Measurements from ENCODE around the gene DTNA. TPM values are rescaled to one million over a fixed set of nuclear protein-coding genes. Genes with fewer than 3 reads are reported as not detected.
"Not testable (repeated sequence)": the region's sequence is repeated elsewhere in the genome, so short reads cannot be mapped to it uniquely, and the experiment has no call there.

DTNA gene
- total and polyA plus RNA-seq, 2 donors from 2014 or later, result 6.2 to 22.3 TPM

GRCh38 chr18:34723143-34723542, 13.0 kb downstream of the DTNA start:
- no peak overlapping the region for H3K9ac ChIP-seq (ENCODE audit: low read length in 3 of 3)
- FAIRE-seq, result no peak

GRCh38 chr18:34725737-34726136, 15.6 kb downstream of the DTNA start:
- FAIRE-seq; H3K27ac ChIP-seq (ENCODE audit: low read depth in 2 of 2, low read length in 2 of 2); H3K4me1 ChIP-seq (ENCODE audit: control insufficient read depth in 2 of 3, insufficient read depth in 2 of 3, low read depth in 1 of 3, low read length in 3 of 3); H3K4me3 ChIP-seq (ENCODE audit: low read length in 3 of 3); DNase-seq; H3K9me3 ChIP-seq (ENCODE audit: control insufficient read depth in 2 of 3, insufficient read depth in 1 of 3, low read length in 3 of 3); intact Hi-C loops (cut with DNase I); H3K9ac ChIP-seq (ENCODE audit: low read length in 3 of 3); H3K36me3 ChIP-seq (ENCODE audit: control insufficient read depth in 2 of 3, insufficient read depth in 3 of 3, low read length in 3 of 3); H3K27me3 ChIP-seq (ENCODE audit: control insufficient read depth, insufficient read depth, low read length): not testable (repeated sequence)

More at GRCh38 chr18:34723143-34723542, 13.0 kb downstream of the DTNA start:
- Histone ChIP-seq H3K27me3 (ENCODE audit: control insufficient read depth, insufficient read depth, low read length) (no peaks in the 10 kb centered on the region), H3K36me3 (ENCODE audit: control insufficient read depth in 2 of 3, insufficient read depth in 3 of 3, low read length in 3 of 3) (no peaks in the 10 kb centered on the region), H3K9me3 (ENCODE audit: control insufficient read depth in 2 of 3, insufficient read depth in 1 of 3, low read length in 3 of 3) (no peaks in the 10 kb centered on the region), H3K4me3 (ENCODE audit: low read length in 3 of 3) (no peak overlapping the region), H3K27ac (ENCODE audit: low read depth in 2 of 2, low read length in 2 of 2) (no peak overlapping the region), H3K4me1 (ENCODE audit: control insufficient read depth in 2 of 3, insufficient read depth in 2 of 3, low read depth in 1 of 3, low read length in 3 of 3) (no peaks in the 10 kb centered on the region)
- DNase-seq, result no peak
- TF ChIP-seq CTCF (IDR thresholded peaks at IDR 0.05; ENCODE audit: borderline replicate concordance, extremely low read depth, insufficient read depth), result no peak
- intact Hi-C loops (cut with DNase I), result no loop called here

GRCh38 chr18:34726286-34727004, 16.3 kb downstream of the DTNA start:
- H3K36me3 ChIP-seq (ENCODE audit: control insufficient read depth in 2 of 3, insufficient read depth in 3 of 3, low read length in 3 of 3), result no peaks in the 10 kb centered on the region
- no peak overlapping the region for H3K4me3 ChIP-seq (ENCODE audit: low read length in 3 of 3)
- H3K27ac ChIP-seq (ENCODE audit: low read depth in 2 of 2, low read length in 2 of 2), result no peak overlapping the region
- no peaks in the 10 kb centered on the region for H3K27me3 ChIP-seq (ENCODE audit: control insufficient read depth, insufficient read depth, low read length)
- FAIRE-seq, result no peak
- intact Hi-C loops (cut with DNase I), result no loop called here
- H3K4me1 ChIP-seq (ENCODE audit: control insufficient read depth in 2 of 3, insufficient read depth in 2 of 3, low read depth in 1 of 3, low read length in 3 of 3), result no peaks in the 10 kb centered on the region
- DNase-seq, result no peak
- no peak overlapping the region for H3K9ac ChIP-seq (ENCODE audit: low read length in 3 of 3)
- no peak for TF ChIP-seq CTCF (IDR thresholded peaks at IDR 0.05; ENCODE audit: borderline replicate concordance, extremely low read depth, insufficient read depth)
- no peaks in the 10 kb centered on the region for H3K9me3 ChIP-seq (ENCODE audit: control insufficient read depth in 2 of 3, insufficient read depth in 1 of 3, low read length in 3 of 3)

- Histone ChIP-seq H3K4me1 (ENCODE audit: control insufficient read depth in 2 of 3, insufficient read depth in 2 of 3, low read depth in 1 of 3, low read length in 3 of 3) (no peaks in the 10 kb centered on the region), H3K36me3 (ENCODE audit: control insufficient read depth in 2 of 3, insufficient read depth in 3 of 3, low read length in 3 of 3) (no peaks in the 10 kb centered on the region), H3K9ac (ENCODE audit: low read length in 3 of 3) (no peak overlapping the region), H3K9me3 (ENCODE audit: control insufficient read depth in 2 of 3, insufficient read depth in 1 of 3, low read length in 3 of 3) (no peaks in the 10 kb centered on the region), H3K27me3 (ENCODE audit: control insufficient read depth, insufficient read depth, low read length) (no peaks in the 10 kb centered on the region), H3K27ac (ENCODE audit: low read depth in 2 of 2, low read length in 2 of 2) (no peak overlapping the region), H3K4me3 (ENCODE audit: low read length in 3 of 3) (no peak overlapping the region)
- DNase-seq (peak in 3 of 5 donors; percentile 15 to 57 (median 46)), FAIRE-seq (peak; percentile 39)
- intact Hi-C loops (cut with DNase I), result no loop called here
- peak; percentile 42 for TF ChIP-seq CTCF (IDR thresholded peaks at IDR 0.05; ENCODE audit: borderline replicate concordance, extremely low read depth, insufficient read depth)
Observed at GRCh38 chr18:34729264-34729663, 19.2 kb downstream of the DTNA start.
